IMR-90 (cell line): ENCODE results near the gene POU2AF1.

Experiments used
- MXI1 ChIP-seq: IDR thresholded peaks from 2 replicates; pipeline ENCODE4 v1.6.1; 2012; ENCODE audit warnings: low read depth, mild to moderate bottlenecking, low read length, moderate library complexity, borderline replicate concordance
- POLR2A ChIP-seq: IDR thresholded peaks from 2 replicates; pipeline ENCODE4 v1.6.1; 2012; ENCODE audit warnings: mild to moderate bottlenecking, low read depth, low read length
- RAD21 ChIP-seq: IDR thresholded peaks from 2 replicates; pipeline ENCODE4 v1.6.1; 2012; ENCODE audit warnings: low read length, improper control_type of control experiment
- SMC3 ChIP-seq: fragments of 150-350 bp; IDR thresholded peaks from 2 replicates; pipeline ENCODE4 v1.6.1; 2016; ENCODE audit warnings: low read depth, mild to moderate bottlenecking, antibody characterized with exemption, low read length, moderate library complexity
- TF ChIP-seq, protein P1 (sequence below): conservative IDR thresholded peaks from 2 replicates; pipeline ENCODE4 v1.5.1; 2012; ENCODE audit warnings: mild to moderate bottlenecking, low read depth, low read length, improper control_type of control experiment
- TF ChIP-seq, protein P2 (sequence below): fragments of 150-350 bp; IDR thresholded peaks from 2 replicates; pipeline ENCODE4 v1.6.1; 2016; ENCODE audit warnings: low read depth, mild to moderate bottlenecking, low read length, moderate library complexity, borderline replicate concordance

DNA sequence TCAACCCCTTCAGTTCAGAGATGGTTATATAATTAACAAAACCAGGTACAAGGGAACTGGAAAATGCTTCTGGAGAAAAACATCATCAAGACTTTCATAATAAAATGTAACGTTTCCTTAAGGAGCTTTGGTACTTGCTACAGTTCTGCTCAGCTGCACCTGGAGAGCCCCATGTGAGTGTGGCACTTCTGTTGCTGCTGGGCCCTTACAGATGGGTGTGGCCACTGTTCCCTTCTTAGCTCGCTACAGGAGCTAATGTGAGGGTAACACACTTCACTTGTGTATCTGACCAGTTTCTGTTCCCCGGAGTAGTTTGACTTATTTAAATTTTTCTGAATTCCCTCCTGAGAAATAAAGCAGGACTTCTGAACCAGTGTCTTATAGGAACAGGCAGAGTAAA, 76.8 kb downstream of the POU2AF1 start:
- TF ChIP-seq POLR2A, result no peak
- TF ChIP-seq, protein P1, sequence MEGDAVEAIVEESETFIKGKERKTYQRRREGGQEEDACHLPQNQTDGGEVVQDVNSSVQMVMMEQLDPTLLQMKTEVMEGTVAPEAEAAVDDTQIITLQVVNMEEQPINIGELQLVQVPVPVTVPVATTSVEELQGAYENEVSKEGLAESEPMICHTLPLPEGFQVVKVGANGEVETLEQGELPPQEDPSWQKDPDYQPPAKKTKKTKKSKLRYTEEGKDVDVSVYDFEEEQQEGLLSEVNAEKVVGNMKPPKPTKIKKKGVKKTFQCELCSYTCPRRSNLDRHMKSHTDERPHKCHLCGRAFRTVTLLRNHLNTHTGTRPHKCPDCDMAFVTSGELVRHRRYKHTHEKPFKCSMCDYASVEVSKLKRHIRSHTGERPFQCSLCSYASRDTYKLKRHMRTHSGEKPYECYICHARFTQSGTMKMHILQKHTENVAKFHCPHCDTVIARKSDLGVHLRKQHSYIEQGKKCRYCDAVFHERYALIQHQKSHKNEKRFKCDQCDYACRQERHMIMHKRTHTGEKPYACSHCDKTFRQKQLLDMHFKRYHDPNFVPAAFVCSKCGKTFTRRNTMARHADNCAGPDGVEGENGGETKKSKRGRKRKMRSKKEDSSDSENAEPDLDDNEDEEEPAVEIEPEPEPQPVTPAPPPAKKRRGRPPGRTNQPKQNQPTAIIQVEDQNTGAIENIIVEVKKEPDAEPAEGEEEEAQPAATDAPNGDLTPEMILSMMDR, result no peak
- no peak for TF ChIP-seq RAD21
- TF ChIP-seq MXI1, result no peak
- TF ChIP-seq, protein P2, sequence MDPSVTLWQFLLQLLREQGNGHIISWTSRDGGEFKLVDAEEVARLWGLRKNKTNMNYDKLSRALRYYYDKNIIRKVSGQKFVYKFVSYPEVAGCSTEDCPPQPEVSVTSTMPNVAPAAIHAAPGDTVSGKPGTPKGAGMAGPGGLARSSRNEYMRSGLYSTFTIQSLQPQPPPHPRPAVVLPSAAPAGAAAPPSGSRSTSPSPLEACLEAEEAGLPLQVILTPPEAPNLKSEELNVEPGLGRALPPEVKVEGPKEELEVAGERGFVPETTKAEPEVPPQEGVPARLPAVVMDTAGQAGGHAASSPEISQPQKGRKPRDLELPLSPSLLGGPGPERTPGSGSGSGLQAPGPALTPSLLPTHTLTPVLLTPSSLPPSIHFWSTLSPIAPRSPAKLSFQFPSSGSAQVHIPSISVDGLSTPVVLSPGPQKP, result no peak
- TF ChIP-seq SMC3, result no peak
